ENCODE results near the gene WNT9A.
"Not testable (repeated sequence)": the region's sequence is repeated elsewhere in the genome, so short reads cannot be mapped to it uniquely, and the experiment has no call there.

WNT9A gene

GRCh38 chr1:227885648-227886502, 61.9 kb downstream of the WNT9A start:
- peak; percentile 7 for DNase-seq

DNA sequence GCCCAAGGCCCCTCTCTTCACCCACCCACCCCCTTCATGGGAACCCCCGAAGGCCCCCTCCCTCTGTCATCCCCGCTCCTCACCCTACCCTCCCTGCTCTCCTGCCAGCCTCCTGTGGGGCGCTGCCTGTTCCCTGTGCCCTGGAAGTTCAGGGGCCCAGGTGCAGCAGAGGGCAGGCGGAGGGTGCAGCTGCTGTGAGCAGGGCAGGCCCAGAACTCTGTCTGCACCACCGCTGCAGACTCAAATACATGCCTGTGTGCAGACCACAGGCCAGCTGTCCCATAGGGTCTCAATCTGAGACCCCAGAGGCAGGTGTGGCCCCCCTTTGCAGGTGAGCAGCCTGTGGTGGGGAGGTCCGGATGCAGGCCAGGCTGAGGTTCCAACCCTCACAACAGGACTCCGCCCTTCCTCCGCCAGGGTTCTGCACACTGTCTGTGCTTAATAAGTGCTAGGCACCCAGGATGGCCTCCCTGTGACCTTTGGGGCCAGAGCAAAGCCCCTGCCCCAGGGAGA, 62.5 kb downstream of the WNT9A start:
- DNase-seq, result peak; percentile 47

DNA sequence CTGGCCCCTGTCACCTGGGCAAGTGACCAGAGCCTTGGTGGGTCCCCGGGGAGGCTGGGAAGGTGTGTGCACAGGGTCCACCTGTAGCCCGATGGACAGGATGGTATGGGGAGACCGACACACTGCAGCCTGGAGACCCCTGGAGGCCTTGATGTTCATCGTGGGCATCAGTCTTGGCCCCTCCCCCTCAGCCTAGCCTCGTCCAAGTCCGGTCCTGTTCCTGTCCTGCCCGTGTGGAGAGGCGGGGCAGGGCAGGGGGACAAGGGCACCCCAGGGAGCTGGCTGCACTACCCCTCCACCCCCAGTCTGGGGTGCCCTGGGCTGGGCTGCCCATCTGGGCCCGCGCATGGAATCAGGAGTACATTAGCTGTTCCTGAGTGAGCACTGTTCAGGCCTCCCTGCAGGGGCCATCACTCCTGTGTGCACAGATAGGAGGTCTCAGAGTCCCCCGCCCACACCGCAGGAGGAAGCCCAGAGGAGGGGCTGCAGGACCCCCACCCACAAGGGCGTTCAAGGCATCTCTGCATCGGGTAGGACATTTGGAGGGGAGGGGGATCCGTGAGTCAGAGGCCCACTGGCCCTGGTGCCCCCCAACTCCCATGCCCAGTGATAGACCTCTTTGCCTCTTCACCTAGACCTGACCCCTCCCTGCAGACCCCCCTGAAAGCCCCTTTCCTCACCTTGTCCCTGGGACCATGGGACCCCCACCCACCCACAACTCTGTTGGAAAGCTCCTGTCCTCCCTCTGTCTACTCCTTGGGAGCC, 63.2 kb downstream of the WNT9A start:
- peak; percentile 0 for DNase-seq

GRCh38 chr1:227883641-227884301, 64.0 kb downstream of the WNT9A start:
- DNase-seq, result no peak

- DNase-seq, result no peak
Measured at GRCh38 chr1:227883073-227883520, 64.6 kb downstream of the WNT9A start.

- DNase-seq, result no peak
Measured at GRCh38 chr1:227880342-227880924, 67.3 kb downstream of the WNT9A start.

- not testable (repeated sequence) for DNase-seq
Measured at GRCh38 chr1:227877810-227878209, 69.9 kb downstream of the WNT9A start.

DNA sequence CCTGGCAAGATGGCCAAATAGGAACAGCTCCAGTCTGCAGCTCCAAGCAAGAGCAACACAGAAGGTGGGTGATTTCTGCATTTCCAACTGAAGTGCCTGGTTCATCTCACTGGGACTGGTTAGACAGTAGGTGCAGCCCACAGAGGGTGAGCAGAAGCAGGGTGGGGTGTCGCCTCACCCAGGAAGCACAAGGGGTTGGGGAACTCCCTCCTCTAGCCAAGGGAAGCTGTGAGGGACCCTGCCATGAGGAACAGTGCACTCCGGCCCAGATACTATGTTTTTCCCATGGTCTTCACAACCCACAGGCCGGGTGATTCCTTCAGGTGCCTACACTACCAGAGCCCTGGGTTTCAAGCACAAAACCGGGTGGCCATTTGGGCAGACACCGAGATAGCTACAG, 75.8 kb downstream of the WNT9A start:
- DNase-seq, result not testable (repeated sequence)

GRCh38 chr1:227870366-227870765, 77.4 kb downstream of the WNT9A start:
- no peak for DNase-seq

DNA sequence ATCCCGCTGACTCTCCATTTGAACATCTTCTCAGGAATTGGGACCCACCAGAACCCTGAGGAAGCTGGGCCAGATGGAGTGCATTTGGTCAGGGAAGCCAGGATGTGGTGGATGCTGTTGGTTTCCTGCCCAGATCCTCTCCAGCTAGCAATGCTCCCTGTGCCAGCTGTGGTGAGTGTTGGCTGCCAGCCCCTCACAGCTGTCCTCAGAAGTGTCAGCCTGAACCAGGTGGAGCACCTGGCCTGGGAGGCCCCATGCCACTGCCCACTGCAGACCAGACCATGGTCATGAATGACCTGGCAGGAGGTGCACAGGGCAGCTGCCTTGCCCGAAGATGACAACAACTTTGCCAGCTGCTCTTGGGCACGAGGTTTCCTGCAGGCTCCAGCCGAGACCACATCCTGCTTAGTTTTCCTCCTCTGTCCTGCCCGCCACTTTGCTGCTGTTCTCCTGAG, 77.9 kb downstream of the WNT9A start:
- DNase-seq, result no peak

- no peak for DNase-seq
Measured at GRCh38 chr1:227869279-227869842, 78.4 kb downstream of the WNT9A start.

Data from activated effector memory CD4-positive, alpha-beta T cell treated with Interleukin-2 at 50 U/mL for 16 hours (primary cell).